Gastrocnemius medialis (tissue), 4 donors: ENCODE measurements around the gene LAMA3.

Source experiments
- POLR2A ChIP-seq, 2 donors: fragments of 450-650 bp; IDR thresholded peaks; one replicate each; pipeline ENCODE4 v1.6.1; 2017; ENCODE audit warnings: antibody characterized with exemption in 2 of 2, mild to moderate bottlenecking in 2 of 2, moderate library complexity in 2 of 2
- TF ChIP-seq, protein P1 (sequence below), 5 experiments: fragments of 450-650 bp in 3 of 5; fragments of 200-600 bp in 2 of 5; sonication (generic) in 2 of 5; IDR thresholded peaks in 4 of 5; conservative IDR thresholded peaks in 1 of 5; 1 replicate in 4 of 5; 2 replicates in 1 of 5; pipeline ENCODE4 v1.5.1; 2016 to 2019; ENCODE audit warnings: antibody characterized with exemption in 5 of 5, mild to moderate bottlenecking in 3 of 5, moderate library complexity in 3 of 5

DNA sequence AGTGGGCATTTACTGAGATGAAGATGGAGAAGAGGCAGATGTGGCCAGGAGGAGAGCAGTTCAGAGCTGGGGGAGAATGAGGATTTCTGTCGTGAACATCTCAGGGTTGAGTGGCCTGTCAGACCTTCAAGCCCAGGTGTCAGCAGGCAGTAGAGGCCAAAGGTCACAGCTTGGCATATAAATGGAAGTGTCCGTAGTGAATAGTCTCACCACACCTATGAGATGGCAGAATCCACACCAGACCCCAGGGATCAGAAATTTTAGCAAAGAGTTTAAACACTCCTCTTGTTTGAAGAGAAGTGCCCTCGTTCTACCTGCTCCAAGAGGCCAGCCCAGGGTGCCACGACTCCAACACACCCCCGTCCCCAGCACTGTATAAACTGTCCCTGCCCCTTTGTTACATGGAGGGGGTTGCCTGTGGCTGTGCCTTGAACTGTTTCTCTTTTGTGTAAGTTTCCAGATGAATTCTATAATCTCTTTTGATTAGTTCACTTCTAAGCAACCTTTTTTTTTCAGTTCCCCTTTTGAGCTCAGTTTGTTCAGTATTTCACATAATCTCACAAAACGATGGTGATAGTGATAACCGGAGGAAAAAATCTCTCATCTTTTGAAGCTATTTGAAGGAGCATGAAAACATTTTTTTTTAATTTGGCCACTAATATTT is 256.3 kb downstream of the LAMA3 start:
- no peak for TF ChIP-seq POLR2A (IDR thresholded peaks at IDR 0.05)
- TF ChIP-seq, protein P1, sequence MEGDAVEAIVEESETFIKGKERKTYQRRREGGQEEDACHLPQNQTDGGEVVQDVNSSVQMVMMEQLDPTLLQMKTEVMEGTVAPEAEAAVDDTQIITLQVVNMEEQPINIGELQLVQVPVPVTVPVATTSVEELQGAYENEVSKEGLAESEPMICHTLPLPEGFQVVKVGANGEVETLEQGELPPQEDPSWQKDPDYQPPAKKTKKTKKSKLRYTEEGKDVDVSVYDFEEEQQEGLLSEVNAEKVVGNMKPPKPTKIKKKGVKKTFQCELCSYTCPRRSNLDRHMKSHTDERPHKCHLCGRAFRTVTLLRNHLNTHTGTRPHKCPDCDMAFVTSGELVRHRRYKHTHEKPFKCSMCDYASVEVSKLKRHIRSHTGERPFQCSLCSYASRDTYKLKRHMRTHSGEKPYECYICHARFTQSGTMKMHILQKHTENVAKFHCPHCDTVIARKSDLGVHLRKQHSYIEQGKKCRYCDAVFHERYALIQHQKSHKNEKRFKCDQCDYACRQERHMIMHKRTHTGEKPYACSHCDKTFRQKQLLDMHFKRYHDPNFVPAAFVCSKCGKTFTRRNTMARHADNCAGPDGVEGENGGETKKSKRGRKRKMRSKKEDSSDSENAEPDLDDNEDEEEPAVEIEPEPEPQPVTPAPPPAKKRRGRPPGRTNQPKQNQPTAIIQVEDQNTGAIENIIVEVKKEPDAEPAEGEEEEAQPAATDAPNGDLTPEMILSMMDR (IDR thresholded peaks at IDR 0.05 in 4 of 5, conservative IDR thresholded peaks at IDR 0.05 in 1 of 5): no peak
